ENCODE data around the gene RNF144B. TPM values are rescaled to one million over a fixed set of nuclear protein-coding genes. Genes with fewer than 3 reads are reported as not detected.
A peak's percentile ranks its signal among the peaks of the same experiment; 100 is the strongest.

RNF144B gene
- total and polyA plus RNA-seq, 8 donors: 1.7 to 81.7 (median 5.1) TPM

DNA sequence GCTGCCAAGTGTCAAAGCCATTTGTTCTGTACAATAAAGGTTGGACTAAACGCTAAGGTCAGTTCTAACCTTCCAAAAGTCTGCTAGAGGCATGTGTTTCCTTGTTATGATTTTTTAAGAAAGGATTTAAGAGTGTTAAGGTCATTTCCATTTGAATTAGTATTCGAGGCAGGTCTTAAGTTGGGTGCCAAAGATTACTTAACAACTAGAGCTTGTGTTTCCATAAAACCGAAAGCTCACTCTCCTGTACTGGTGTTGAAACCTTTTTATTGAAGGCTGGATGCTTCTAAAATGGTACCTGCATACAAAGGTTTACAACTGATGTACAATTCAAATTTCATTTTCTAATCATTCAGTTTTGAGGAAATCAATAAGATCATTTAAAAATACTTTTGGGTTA, 82.4 kb downstream of the RNF144B start:
- Histone ChIP-seq H3K4me3 (no peak overlapping the region), H3K9me3 (no peaks in the 10 kb centered on the region), H3K4me1 (peaks cover 8 to 27% (median 22%) of the 10 kb centered on the region in 4 donors), H3K36me3 (peaks cover 2 to 14% (median 7%) of the 10 kb centered on the region in 4 donors), H3K27me3 (no peaks in the 10 kb centered on the region), H3K27ac (no peak overlapping the region)
- no peak for TF ChIP-seq EP300 (IDR thresholded peaks at IDR 0.05)
- WGBS, 5 donors: 35 to 56% (median 52%) methylated on average over 3 of the region's 3 CpGs
- DNase-seq: no peak
- intact Hi-C loops (cut with DNase I; ENCODE audit: low total_unique reads): no loop called here

DNA sequence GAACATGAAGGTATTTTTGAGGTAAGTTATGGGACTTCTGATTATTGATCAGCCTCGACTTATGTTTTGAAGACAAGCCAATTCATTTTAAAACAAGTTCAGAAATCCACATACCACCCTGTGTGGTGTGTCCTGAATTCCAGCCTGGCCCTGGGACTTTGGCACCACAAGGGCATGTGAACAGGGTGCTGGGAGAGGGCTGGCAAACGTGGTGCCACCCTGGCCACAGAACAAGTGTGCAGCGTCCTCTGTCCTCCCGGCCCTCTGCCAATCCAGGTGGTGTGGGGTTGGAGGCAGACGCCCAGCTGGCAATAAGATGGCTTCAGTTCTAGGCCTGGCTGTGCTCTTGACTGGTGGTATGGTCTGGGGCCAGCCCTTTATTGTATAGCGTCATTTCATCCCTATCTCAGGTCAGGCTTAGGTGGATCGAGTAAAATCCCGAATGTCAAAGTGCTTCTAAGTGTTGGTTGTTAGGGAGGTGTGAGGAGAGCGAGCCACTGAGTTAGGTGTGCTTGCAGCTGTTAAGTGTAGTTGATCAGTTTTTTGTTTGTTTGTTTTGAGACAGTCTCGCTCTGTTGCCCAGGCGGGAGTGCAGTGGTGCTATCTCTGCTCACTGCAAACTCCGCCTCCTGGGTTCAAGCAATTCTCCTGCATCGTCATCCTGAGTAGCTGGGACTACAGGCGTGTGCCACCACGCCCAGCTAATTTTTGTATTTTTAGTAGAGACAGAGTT, 84.2 kb downstream of the RNF144B start:
- TF ChIP-seq POLR2A (IDR thresholded peaks at IDR 0.05) (no peak), POLR2AphosphoS5 (IDR thresholded peaks at IDR 0.05) (no peak), EP300 (IDR thresholded peaks at IDR 0.05) (no peak)
- TF ChIP-seq, protein P1, sequence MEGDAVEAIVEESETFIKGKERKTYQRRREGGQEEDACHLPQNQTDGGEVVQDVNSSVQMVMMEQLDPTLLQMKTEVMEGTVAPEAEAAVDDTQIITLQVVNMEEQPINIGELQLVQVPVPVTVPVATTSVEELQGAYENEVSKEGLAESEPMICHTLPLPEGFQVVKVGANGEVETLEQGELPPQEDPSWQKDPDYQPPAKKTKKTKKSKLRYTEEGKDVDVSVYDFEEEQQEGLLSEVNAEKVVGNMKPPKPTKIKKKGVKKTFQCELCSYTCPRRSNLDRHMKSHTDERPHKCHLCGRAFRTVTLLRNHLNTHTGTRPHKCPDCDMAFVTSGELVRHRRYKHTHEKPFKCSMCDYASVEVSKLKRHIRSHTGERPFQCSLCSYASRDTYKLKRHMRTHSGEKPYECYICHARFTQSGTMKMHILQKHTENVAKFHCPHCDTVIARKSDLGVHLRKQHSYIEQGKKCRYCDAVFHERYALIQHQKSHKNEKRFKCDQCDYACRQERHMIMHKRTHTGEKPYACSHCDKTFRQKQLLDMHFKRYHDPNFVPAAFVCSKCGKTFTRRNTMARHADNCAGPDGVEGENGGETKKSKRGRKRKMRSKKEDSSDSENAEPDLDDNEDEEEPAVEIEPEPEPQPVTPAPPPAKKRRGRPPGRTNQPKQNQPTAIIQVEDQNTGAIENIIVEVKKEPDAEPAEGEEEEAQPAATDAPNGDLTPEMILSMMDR (IDR thresholded peaks at IDR 0.05): no peak
- intact Hi-C loops (cut with DNase I; ENCODE audit: low total_unique reads): no loop called here
- Histone ChIP-seq H3K27ac (no peak overlapping the region), H3K36me3 (no peaks in the 10 kb centered on the region), H3K9me3 (no peaks in the 10 kb centered on the region), H3K27me3 (no peaks in the 10 kb centered on the region), H3K4me1 (peaks cover 0 to 16% (median 10%) of the 10 kb centered on the region in 4 donors), H3K4me3 (no peak overlapping the region)
- no peak for DNase-seq
- WGBS, 5 donors: 78 to 85% (median 81%) methylated on average over 15 of the region's 15 CpGs

DNA sequence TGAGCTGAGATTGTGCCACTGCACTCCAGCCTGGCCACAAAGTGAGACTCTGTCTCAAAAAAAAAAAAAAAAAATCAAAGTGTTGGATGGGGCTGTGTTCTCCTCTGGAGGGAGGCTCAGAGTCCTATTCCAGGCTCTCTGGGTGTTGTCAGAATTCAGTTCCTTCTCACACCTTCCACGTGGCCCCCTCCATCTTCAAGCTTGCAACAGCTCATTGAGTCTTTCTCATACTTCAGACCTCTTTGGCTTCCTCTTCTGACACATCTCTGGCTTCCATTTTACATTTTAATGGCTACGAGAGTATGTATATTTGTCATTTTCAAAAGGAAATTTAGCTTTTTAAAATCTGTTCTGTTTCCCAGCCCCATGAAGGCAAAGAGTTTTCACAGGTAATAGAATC, 85.8 kb downstream of the RNF144B start:
- intact Hi-C loops (cut with DNase I; ENCODE audit: low total_unique reads): no loop called here
- WGBS, 5 donors: 80 to 87% (median 85%) methylated on average over 2 of the region's 2 CpGs
- H3K9me3 ChIP-seq: no peaks in the 10 kb centered on the region
- no peak overlapping the region for H3K27ac ChIP-seq
- no peak overlapping the region for H3K4me3 ChIP-seq
- no peak for DNase-seq
- no peak for TF ChIP-seq POLR2AphosphoS5 (IDR thresholded peaks at IDR 0.05)
- TF ChIP-seq, protein P1 (IDR thresholded peaks at IDR 0.05): no peak
- no peak for TF ChIP-seq POLR2A (IDR thresholded peaks at IDR 0.05)
- TF ChIP-seq EP300 (IDR thresholded peaks at IDR 0.05): no peak
- peaks cover 0 to 10% (median 3%) of the 10 kb centered on the region in 4 donors for H3K4me1 ChIP-seq
- no peaks in the 10 kb centered on the region for H3K27me3 ChIP-seq
- H3K36me3 ChIP-seq: no peaks in the 10 kb centered on the region

DNA sequence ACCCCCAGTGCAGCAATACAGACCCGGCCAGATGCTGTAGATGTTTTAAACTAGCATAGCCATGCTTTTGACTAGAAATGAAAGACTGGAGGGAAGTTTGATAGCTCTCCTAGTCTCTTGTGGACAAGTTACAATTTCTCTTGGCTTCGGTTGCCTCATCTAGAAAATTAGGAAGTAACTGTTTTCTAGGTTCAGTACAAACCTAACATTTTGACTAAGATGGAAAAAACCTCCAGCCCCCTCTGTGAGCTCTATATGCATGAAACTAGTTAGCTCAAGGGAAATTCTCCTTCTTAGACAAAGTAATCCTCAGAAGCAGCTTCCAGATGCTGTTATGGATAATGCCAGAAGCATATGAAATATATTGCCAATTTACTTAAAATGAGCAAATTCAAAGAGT, 86.6 kb downstream of the RNF144B start:
- Histone ChIP-seq H3K27ac (no peak overlapping the region), H3K36me3 (no peaks in the 10 kb centered on the region), H3K9me3 (no peaks in the 10 kb centered on the region), H3K27me3 (no peaks in the 10 kb centered on the region), H3K4me1 (peaks cover 0 to 2% (median 0%) of the 10 kb centered on the region in 4 donors), H3K4me3 (no peak overlapping the region)
- WGBS, 5 donors: 70 to 83% (median 81%) methylated on average over 2 of the region's 2 CpGs
- no peak for DNase-seq
- TF ChIP-seq POLR2A (IDR thresholded peaks at IDR 0.05) (no peak), EP300 (IDR thresholded peaks at IDR 0.05) (no peak), POLR2AphosphoS5 (IDR thresholded peaks at IDR 0.05) (no peak)
- TF ChIP-seq, protein P1 (IDR thresholded peaks at IDR 0.05): no peak
- intact Hi-C loops (cut with DNase I; ENCODE audit: low total_unique reads): no loop called here

DNA sequence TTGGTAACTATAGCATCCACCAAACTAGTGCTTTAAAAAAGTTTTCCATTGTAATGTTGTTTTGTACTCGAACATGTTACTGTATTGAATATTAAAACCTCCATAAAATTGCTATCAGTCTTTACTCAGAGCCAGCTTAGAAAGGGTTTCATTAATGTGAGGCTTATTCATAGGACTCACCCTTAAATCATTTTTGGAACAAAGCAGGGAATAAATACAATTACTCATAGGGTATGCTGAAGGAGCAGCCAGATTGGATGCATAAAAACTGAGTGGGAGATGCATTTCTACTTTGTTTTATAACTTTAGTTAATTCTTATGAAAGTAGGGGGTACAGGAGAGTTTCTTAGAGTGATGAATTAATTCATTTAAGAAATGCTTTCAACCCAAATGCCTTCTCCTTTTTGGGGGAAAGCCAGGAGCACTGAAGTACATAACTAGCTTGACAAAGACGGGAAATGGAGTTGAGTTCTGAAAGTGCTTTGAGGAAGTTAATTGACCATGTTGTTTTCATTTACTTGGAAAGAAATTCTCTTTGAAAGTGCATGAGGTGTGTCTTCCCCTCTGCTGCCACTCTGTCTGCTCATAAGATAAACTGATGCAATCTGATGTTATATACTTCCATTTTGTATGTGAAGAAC, 90.3 kb downstream of the RNF144B start:
- Histone ChIP-seq H3K9me3 (no peaks in the 10 kb centered on the region), H3K27me3 (no peaks in the 10 kb centered on the region), H3K4me1 (no peaks in the 10 kb centered on the region), H3K4me3 (no peak overlapping the region), H3K27ac (no peak overlapping the region), H3K36me3 (no peaks in the 10 kb centered on the region)
- intact Hi-C loops (cut with DNase I; ENCODE audit: low total_unique reads): no loop called here
- TF ChIP-seq POLR2AphosphoS5 (IDR thresholded peaks at IDR 0.05) (no peak), EP300 (IDR thresholded peaks at IDR 0.05) (no peak), POLR2A (IDR thresholded peaks at IDR 0.05) (no peak)
- TF ChIP-seq, protein P1 (IDR thresholded peaks at IDR 0.05): no peak
- 47 to 74% (median 63%) methylated on average over 2 of the region's 2 CpGs for WGBS, 5 donors
- DNase-seq: peak in 1 of 2 donors; percentile 35

Data from stomach (tissue), 9 donors.